Right lobe of liver (tissue), 4 donors: ENCODE results near the gene POU2F1.

Experiments
- POLR2A ChIP-seq: fragments of 450-650 bp; IDR thresholded peaks from one replicate; pipeline ENCODE4 v1.6.1; 2017; ENCODE audit warnings: antibody characterized with exemption, mild to moderate bottlenecking
- TF ChIP-seq, protein P1 (sequence below), 4 donors: fragments of 200-600 bp in 3 of 4; fragments of 450-650 bp in 1 of 4; IDR thresholded peaks; one replicate each; pipeline versions ENCODE4 v1.5.1 to v1.8.0; 2016 to 2022; ENCODE audit warnings: antibody characterized with exemption in 4 of 4, mild to moderate bottlenecking in 2 of 4
- donor health status: DM: no; HTN: no; CAD: no.
- donor health status: DM: no; HTN: no; CAD: no.
- donor health status: DM: no; HTN: yes; CAD: no.

DNA sequence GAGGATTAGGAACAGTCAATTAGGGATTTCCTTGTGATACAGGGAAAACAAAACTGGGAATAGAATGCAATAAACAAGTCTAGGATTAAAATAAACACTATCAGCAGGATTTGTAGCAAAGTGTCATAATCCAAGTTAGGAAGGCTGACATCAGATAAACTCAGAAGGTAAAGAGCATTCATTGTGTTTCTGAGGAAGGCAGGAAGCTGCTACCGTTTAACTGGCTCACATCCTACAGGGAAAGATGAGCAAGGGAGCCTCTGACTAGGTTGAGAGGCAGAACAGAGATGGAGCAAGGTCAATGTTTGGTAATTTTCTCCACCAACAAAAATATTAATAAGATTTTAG is 124.7 kb downstream of the POU2F1 start:
- TF ChIP-seq, protein P1, sequence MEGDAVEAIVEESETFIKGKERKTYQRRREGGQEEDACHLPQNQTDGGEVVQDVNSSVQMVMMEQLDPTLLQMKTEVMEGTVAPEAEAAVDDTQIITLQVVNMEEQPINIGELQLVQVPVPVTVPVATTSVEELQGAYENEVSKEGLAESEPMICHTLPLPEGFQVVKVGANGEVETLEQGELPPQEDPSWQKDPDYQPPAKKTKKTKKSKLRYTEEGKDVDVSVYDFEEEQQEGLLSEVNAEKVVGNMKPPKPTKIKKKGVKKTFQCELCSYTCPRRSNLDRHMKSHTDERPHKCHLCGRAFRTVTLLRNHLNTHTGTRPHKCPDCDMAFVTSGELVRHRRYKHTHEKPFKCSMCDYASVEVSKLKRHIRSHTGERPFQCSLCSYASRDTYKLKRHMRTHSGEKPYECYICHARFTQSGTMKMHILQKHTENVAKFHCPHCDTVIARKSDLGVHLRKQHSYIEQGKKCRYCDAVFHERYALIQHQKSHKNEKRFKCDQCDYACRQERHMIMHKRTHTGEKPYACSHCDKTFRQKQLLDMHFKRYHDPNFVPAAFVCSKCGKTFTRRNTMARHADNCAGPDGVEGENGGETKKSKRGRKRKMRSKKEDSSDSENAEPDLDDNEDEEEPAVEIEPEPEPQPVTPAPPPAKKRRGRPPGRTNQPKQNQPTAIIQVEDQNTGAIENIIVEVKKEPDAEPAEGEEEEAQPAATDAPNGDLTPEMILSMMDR (IDR thresholded peaks at IDR 0.05): no peak
- no peak for TF ChIP-seq POLR2A
